ENCODE results near the gene ERCC5.

The ERCC5 gene

GRCh38 chr13:102897371-102898138, 51.7 kb downstream of the ERCC5 start:
- no peak for DNase-seq

GRCh38 chr13:102900193-102900608, 54.4 kb downstream of the ERCC5 start:
- DNase-seq, result no peak

GRCh38 chr13:102901056-102901455, 55.2 kb downstream of the ERCC5 start:
- DNase-seq, result no peak

GRCh38 chr13:102901615-102902305, 55.9 kb downstream of the ERCC5 start:
- peak; percentile 23 for DNase-seq

- DNase-seq, result no peak
Observed at GRCh38 chr13:102902789-102903347, 57.0 kb downstream of the ERCC5 start.

- peak; percentile 6 for DNase-seq
Observed at GRCh38 chr13:102903659-102904407, 58.0 kb downstream of the ERCC5 start.

- no peak for DNase-seq
Observed at GRCh38 chr13:102904408-102904862, 58.6 kb downstream of the ERCC5 start.

- no peak for DNase-seq
Observed at GRCh38 chr13:102905905-102906771, 60.3 kb downstream of the ERCC5 start.

GRCh38 chr13:102907016-102907756, 61.4 kb downstream of the ERCC5 start:
- no peak for DNase-seq

- no peak for DNase-seq
Observed at GRCh38 chr13:102907886-102908515, 62.2 kb downstream of the ERCC5 start.

GRCh38 chr13:102909971-102910370, 64.1 kb downstream of the ERCC5 start:
- DNase-seq, result no peak

- DNase-seq, result no peak
Observed at GRCh38 chr13:102911336-102911735, 65.5 kb downstream of the ERCC5 start.

GRCh38 chr13:102912599-102912998, 66.8 kb downstream of the ERCC5 start:
- no peak for DNase-seq

GRCh38 chr13:102913914-102914313, 68.1 kb downstream of the ERCC5 start:
- peak; percentile 11 for DNase-seq

GRCh38 chr13:102914339-102914930, 68.6 kb downstream of the ERCC5 start:
- DNase-seq, result no peak

- no peak for DNase-seq
Observed at GRCh38 chr13:102915393-102915930, 69.6 kb downstream of the ERCC5 start.

- no peak for DNase-seq
Observed at GRCh38 chr13:102917019-102917418, 71.2 kb downstream of the ERCC5 start.

GRCh38 chr13:102922184-102922583, 76.4 kb downstream of the ERCC5 start:
- no peak for DNase-seq

Data from EL (cell line).